Measurements from ENCODE around the gene PDE4D. TPM values are rescaled to one million over a fixed set of nuclear protein-coding genes. Genes with fewer than 3 reads are reported as not detected.

Gene PDE4D
- total RNA-seq, 1 donor from 2014 or later, result 34.5 TPM

DNA sequence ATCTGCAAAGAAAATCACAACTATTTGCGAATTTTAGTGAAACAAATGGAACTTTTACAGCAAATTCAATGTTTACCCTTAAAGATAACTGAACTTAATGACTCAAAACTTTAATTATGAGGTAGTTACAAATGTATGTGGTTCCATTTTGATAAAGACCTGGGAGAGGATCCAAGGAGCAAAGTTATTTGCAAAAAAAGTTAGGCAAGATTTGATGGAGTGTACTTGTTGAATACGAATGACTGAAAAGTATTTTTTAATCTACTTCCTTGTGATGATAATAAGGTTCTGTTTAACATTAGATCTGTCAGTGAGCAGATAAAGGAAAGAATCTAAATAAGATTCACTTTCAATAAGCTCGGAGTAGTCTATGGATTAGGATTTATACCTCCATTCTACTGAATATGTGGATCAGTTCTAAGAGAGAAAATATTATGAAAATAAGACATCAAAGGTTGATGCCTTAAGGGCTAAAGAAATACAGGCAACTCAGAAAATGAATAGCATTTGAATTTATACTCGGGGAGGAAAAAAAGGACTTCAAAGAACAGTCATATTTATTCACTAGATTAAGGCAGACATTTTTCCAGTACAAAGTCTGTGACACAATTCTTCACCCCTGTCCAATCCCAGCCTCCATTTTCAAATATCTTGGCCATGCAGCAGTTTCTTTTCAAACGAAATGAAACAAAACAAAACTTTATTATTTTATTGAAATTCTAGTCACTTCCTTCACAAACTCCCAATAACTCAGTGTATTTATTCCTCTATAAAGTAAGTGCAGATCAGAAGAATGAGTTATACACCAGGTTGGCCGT is 199.8 kb downstream of the PDE4D start:
- Histone ChIP-seq H3K27ac (replicated peaks) (no peak overlapping the region), H3K27me3 (ENCODE audit: low read depth) (no peaks in the 10 kb centered on the region), H3K36me3 (no peaks in the 10 kb centered on the region), H3K4me1 (no peaks in the 10 kb centered on the region), H3K9me3 (replicated peaks) (peaks cover 13% of the 10 kb centered on the region), H3K4me3 (no peak overlapping the region)
- no peak for DNase-seq
- TF ChIP-seq, protein P1, sequence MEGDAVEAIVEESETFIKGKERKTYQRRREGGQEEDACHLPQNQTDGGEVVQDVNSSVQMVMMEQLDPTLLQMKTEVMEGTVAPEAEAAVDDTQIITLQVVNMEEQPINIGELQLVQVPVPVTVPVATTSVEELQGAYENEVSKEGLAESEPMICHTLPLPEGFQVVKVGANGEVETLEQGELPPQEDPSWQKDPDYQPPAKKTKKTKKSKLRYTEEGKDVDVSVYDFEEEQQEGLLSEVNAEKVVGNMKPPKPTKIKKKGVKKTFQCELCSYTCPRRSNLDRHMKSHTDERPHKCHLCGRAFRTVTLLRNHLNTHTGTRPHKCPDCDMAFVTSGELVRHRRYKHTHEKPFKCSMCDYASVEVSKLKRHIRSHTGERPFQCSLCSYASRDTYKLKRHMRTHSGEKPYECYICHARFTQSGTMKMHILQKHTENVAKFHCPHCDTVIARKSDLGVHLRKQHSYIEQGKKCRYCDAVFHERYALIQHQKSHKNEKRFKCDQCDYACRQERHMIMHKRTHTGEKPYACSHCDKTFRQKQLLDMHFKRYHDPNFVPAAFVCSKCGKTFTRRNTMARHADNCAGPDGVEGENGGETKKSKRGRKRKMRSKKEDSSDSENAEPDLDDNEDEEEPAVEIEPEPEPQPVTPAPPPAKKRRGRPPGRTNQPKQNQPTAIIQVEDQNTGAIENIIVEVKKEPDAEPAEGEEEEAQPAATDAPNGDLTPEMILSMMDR (IDR thresholded peaks at IDR 0.05; ENCODE audit: borderline replicate concordance), result no peak
- intact Hi-C loops (cut with micrococcal nuclease), result no loop called here

DNA sequence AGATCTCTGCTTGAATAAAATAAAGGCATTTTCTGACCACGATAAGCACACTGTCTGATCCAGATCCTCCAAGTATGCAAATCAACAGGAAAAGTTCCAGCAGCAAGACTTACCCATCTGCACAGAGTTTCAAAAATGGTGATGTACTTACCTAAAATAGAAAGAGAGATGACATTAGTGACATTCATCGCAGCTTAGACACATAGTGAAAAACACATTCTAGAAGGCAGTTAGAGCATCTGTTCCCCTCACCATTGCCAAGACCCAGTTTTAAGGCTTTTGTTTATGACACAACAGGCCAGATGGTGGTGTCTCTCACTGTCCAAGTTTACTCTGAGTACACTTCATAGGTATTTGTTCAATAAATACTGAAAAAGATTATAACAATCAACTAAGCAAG is 207.7 kb downstream of the PDE4D start:
- no peaks in the 10 kb centered on the region for H3K36me3 ChIP-seq
- no peak for DNase-seq
- H3K27me3 ChIP-seq (ENCODE audit: low read depth), result no peaks in the 10 kb centered on the region
- H3K4me3 ChIP-seq, result no peak overlapping the region
- H3K27ac ChIP-seq (replicated peaks), result no peak overlapping the region
- TF ChIP-seq, protein P1 (IDR thresholded peaks at IDR 0.05; ENCODE audit: borderline replicate concordance), result no peak
- intact Hi-C loops (cut with micrococcal nuclease), result no loop called here
- peaks cover 9% of the 10 kb centered on the region for H3K9me3 ChIP-seq (replicated peaks)
- H3K4me1 ChIP-seq, result no peaks in the 10 kb centered on the region

DNA sequence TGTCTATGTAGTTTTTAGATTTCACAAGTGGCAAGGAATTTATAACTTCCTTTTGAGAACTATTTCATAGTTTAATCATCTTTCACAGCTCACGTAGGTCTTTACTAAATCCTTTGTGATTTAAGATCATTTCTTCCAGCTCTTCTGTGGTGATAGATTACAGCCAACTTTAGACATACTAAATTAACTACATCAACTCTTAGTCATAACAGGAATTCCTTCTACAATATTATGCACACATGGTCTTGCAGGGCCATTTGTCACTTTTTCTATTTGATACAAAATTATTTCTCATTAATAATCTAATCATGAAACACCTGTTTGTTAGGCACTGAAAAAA is 208.4 kb downstream of the PDE4D start:
- H3K4me3 ChIP-seq, result no peak overlapping the region
- no peak overlapping the region for H3K27ac ChIP-seq (replicated peaks)
- no peaks in the 10 kb centered on the region for H3K27me3 ChIP-seq (ENCODE audit: low read depth)
- intact Hi-C loops (cut with micrococcal nuclease), result no loop called here
- H3K36me3 ChIP-seq, result no peaks in the 10 kb centered on the region
- peaks cover 4% of the 10 kb centered on the region for H3K9me3 ChIP-seq (replicated peaks)
- H3K4me1 ChIP-seq, result no peaks in the 10 kb centered on the region
- TF ChIP-seq, protein P1 (IDR thresholded peaks at IDR 0.05; ENCODE audit: borderline replicate concordance), result no peak
- DNase-seq, result no peak

GRCh38 chr5:59684388-59685190 is 208.9 kb downstream of the PDE4D start:
- Histone ChIP-seq H3K27ac (replicated peaks) (no peak overlapping the region), H3K4me3 (no peak overlapping the region), H3K9me3 (replicated peaks) (no peaks in the 10 kb centered on the region), H3K27me3 (ENCODE audit: low read depth) (no peaks in the 10 kb centered on the region), H3K4me1 (no peaks in the 10 kb centered on the region), H3K36me3 (no peaks in the 10 kb centered on the region)
- no peak for DNase-seq
- intact Hi-C loops (cut with micrococcal nuclease), result no loop called here
- TF ChIP-seq, protein P1 (IDR thresholded peaks at IDR 0.05; ENCODE audit: borderline replicate concordance), result no peak

GRCh38 chr5:59683311-59683710 is 210.2 kb downstream of the PDE4D start:
- H3K27me3 ChIP-seq (ENCODE audit: low read depth), result no peaks in the 10 kb centered on the region
- no peaks in the 10 kb centered on the region for H3K4me1 ChIP-seq
- H3K4me3 ChIP-seq, result no peak overlapping the region
- H3K36me3 ChIP-seq, result no peaks in the 10 kb centered on the region
- intact Hi-C loops (cut with micrococcal nuclease), result no loop called here
- TF ChIP-seq, protein P1 (IDR thresholded peaks at IDR 0.05; ENCODE audit: borderline replicate concordance), result no peak
- DNase-seq, result no peak
- H3K9me3 ChIP-seq (replicated peaks), result no peaks in the 10 kb centered on the region
- no peak overlapping the region for H3K27ac ChIP-seq (replicated peaks)

All from left ventricle myocardium inferior (tissue), 1 donor.